K562 (cell line): ENCODE data around the gene CUL9. TPM values are rescaled to one million over a fixed set of nuclear protein-coding genes. Genes with fewer than 3 reads are reported as not detected.
A peak's percentile ranks its signal among the peaks of the same experiment; 100 is the strongest.

Experiments
- CREBBP ChIP-seq: IDR thresholded peaks from one replicate; pipeline ENCODE4 v1.6.1; 2012; ENCODE audit warnings: low read depth, mild to moderate bottlenecking, control low read depth, inconsistent platforms, low read length
- KDM1A ChIP-seq, 2 experiments: fragments of 450-650 bp; IDR thresholded peaks; 2 replicates each; pipeline ENCODE4 v1.6.1; 2016; ENCODE audit warnings: mild to moderate bottlenecking in 2 of 2
- KDM2B ChIP-seq: fragments of 250-450 bp; sonication (Bioruptor Pico); IDR thresholded peaks from 2 replicates; pipeline ENCODE4 v1.8.0; 2021; ENCODE audit warnings: mild to moderate bottlenecking, moderate library complexity
- RAD51 ChIP-seq: fragments of 450-650 bp; IDR thresholded peaks from 2 replicates; pipeline ENCODE4 v1.7.1; 2016; ENCODE audit warnings: low read depth, mild to moderate bottlenecking, borderline replicate concordance
- SMARCA4 ChIP-seq: fragments of 450-650 bp; IDR thresholded peaks from 2 replicates; pipeline ENCODE4 v1.6.1; 2016
- TCF3 ChIP-seq: sonication (generic); formaldehyde crosslinking; IDR thresholded peaks from 2 replicates; pipeline ENCODE4 v1.4.0; 2020; ENCODE audit warnings: mild to moderate bottlenecking, missing genetic modification reagents
- ZC3H11A ChIP-seq: IDR thresholded peaks from 2 replicates; pipeline ENCODE4 v1.6.1; 2012; ENCODE audit warnings: low read depth, low read length, improper control_type of control experiment
- ZNF263 ChIP-seq: sonication (generic); formaldehyde crosslinking; IDR thresholded peaks from 2 replicates; pipeline ENCODE4 v1.8.0; 2022; ENCODE audit warnings: mild to moderate bottlenecking, missing genetic modification reagents, borderline replicate concordance
- ZNF77 ChIP-seq: fragments of 250-450 bp; sonication (Bioruptor Pico); IDR thresholded peaks from 2 replicates; pipeline ENCODE4 v1.5.0; 2020
- ZNF785 ChIP-seq: fragments of 250-450 bp; sonication (Bioruptor Pico); IDR thresholded peaks from 2 replicates; pipeline ENCODE4 v1.4.0; 2020; ENCODE audit warnings: mild to moderate bottlenecking
- ZZZ3 ChIP-seq: fragments of 450-650 bp; IDR thresholded peaks from 2 replicates; pipeline ENCODE4 v1.6.1; 2016; ENCODE audit warnings: antibody characterized with exemption, mild to moderate bottlenecking, moderate library complexity
- polyA plus RNA-seq, 8 experiments: library from polyadenylated mRNA; depleted of rRNA in 4 of 8; stranded (reverse) in 5 of 8; unstranded in 3 of 8; fragments of >200 nt; fragmentation: Nextera tagmentation in 2 of 8; fragmentation: Illumina TruSeq in 1 of 8; extraction: Ambion mirVana in 2 of 8; extraction: Trizol in 1 of 8; gene quantifications; 2 replicates each; pipeline versions ENCODE4 v1.2.1 to v1.2.3, GENCODE V29; 2011 to 2014; ENCODE audit warnings: inconsistent platforms in 1 of 8, missing spikeins in 1 of 8
- total RNA-seq, 7 experiments: library from RNA; depleted of rRNA in 6 of 7; stranded (reverse); fragments of >200 nt in 6 of 7; fragmentation: Illumina TruSeq in 2 of 7; extraction: Trizol in 2 of 7; gene quantifications; 2 replicates each; pipeline versions ENCODE4 v1.2.1 to v1.2.3, GENCODE V29; 2011 to 2021; ENCODE audit warnings: low replicate concordance in 1 of 7
- TF ChIP-seq, protein P1 (sequence below), 2 experiments: IDR thresholded peaks; 2 replicates each; pipeline ENCODE4 v1.6.1; 2011; ENCODE audit warnings: borderline replicate concordance in 1 of 2, control low read depth in 1 of 2, low read depth in 1 of 2, low read length in 1 of 2, mild to moderate bottlenecking in 1 of 2, mixed read lengths in 1 of 2, moderate library complexity in 1 of 2; ENCODE audit not compliant: insufficient read depth in 1 of 2, insufficient read length in 1 of 2, poor library complexity in 1 of 2, severe bottlenecking in 1 of 2; ENCODE audit errors: extremely low read depth in 1 of 2
- TF ChIP-seq, protein P2 (sequence below): IDR thresholded peaks from 2 replicates; pipeline ENCODE4 v1.6.1; 2014; ENCODE audit warnings: antibody characterized with exemption
- TF ChIP-seq, protein P3 (sequence below): IDR thresholded peaks from 3 replicates; pipeline ENCODE4 v1.6.1; 2011; ENCODE audit warnings: borderline replicate concordance, mild to moderate bottlenecking; ENCODE audit not compliant: insufficient read length, insufficient read depth
- TF ChIP-seq, protein P4 (sequence below), 2 experiments: fragments of 450-650 bp; conservative IDR thresholded peaks; 2 replicates each; pipeline ENCODE4 v1.6.1; 2017; ENCODE audit warnings: mild to moderate bottlenecking in 2 of 2, moderate library complexity in 2 of 2
- TF ChIP-seq, protein P5 (sequence below): fragments of 450-650 bp; IDR thresholded peaks from 2 replicates; pipeline ENCODE4 v1.6.1; 2014; ENCODE audit warnings: low read depth, mild to moderate bottlenecking, moderate library complexity, borderline replicate concordance

The CUL9 gene
- total and polyA plus RNA-seq, 9 of the 15 experiments (the other 6 are each of a cell fraction or from before 2014, with no cell fraction given), result 0.50 to 20.7 (median 6.6) TPM

DNA sequence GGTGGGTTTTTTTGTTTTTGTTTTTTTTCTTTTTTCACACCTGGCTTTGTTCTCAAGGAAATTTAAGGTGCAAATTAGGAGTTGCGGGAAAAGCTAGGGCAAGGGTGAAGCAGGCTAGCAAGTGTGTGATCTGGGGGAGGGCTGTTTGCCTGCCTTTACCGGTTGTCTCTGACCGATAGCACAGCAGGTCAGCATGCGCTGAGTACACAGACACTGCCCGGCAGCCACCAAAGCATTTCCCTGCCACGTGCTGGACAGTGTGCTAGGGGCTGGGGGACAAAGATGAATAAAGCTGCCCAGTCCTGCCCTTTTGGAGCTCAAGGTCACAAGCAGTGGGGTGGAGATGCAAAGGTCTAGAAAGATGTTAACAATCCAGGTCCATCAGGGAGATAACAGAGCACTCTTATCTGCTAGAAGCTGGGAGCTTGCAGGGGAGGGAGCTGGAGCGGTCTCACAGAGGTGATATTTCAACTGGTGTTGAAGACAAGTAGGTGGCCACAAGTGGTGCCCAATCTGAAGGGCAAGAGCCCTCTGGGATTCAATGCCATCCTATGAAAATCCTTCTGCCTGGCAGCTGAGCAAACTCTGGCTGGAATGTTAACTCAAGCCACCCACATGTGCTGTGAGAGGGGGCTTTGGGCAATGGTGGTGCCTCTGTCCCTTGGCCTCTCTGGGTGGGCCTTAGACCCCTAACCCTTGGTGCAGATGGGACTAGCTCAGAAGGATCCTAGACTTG, 85.8 kb downstream of the CUL9 start (continued):
- TF ChIP-seq, protein P1, sequence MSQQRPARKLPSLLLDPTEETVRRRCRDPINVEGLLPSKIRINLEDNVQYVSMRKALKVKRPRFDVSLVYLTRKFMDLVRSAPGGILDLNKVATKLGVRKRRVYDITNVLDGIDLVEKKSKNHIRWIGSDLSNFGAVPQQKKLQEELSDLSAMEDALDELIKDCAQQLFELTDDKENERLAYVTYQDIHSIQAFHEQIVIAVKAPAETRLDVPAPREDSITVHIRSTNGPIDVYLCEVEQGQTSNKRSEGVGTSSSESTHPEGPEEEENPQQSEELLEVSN (IDR thresholded peaks at IDR 0.05; ENCODE audit: borderline replicate concordance in 1 of 2, extremely low read depth in 1 of 2, insufficient read depth in 1 of 2, insufficient read length in 1 of 2, low read depth in 1 of 2, low read length in 1 of 2, poor library complexity in 1 of 2, severe bottlenecking in 1 of 2), result peak; percentile 78 to 90
- TF ChIP-seq, protein P2, sequence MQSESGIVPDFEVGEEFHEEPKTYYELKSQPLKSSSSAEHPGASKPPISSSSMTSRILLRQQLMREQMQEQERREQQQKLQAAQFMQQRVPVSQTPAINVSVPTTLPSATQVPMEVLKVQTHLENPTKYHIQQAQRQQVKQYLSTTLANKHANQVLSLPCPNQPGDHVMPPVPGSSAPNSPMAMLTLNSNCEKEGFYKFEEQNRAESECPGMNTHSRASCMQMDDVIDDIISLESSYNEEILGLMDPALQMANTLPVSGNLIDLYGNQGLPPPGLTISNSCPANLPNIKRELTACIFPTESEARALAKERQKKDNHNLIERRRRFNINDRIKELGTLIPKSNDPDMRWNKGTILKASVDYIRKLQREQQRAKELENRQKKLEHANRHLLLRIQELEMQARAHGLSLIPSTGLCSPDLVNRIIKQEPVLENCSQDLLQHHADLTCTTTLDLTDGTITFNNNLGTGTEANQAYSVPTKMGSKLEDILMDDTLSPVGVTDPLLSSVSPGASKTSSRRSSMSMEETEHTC, result no peak
- TF ChIP-seq KDM2B (CRISPR knock-in tag), result no peak
- TF ChIP-seq ZC3H11A, result no peak
- no peak for TF ChIP-seq CREBBP
- TF ChIP-seq ZNF785, result no peak
- TF ChIP-seq ZNF77 (CRISPR knock-in tag), result no peak
- peak; percentile 45 to 66; a peak in 2 of 4 replicates for TF ChIP-seq KDM1A (IDR thresholded peaks at IDR 0.05)
- no peak for TF ChIP-seq ZZZ3
- TF ChIP-seq, protein P3, sequence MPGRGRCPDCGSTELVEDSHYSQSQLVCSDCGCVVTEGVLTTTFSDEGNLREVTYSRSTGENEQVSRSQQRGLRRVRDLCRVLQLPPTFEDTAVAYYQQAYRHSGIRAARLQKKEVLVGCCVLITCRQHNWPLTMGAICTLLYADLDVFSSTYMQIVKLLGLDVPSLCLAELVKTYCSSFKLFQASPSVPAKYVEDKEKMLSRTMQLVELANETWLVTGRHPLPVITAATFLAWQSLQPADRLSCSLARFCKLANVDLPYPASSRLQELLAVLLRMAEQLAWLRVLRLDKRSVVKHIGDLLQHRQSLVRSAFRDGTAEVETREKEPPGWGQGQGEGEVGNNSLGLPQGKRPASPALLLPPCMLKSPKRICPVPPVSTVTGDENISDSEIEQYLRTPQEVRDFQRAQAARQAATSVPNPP, result no peak
- peak; percentile 54; the same call in 1 of the 2 replicates for TF ChIP-seq RAD51
- TF ChIP-seq, protein P4, sequence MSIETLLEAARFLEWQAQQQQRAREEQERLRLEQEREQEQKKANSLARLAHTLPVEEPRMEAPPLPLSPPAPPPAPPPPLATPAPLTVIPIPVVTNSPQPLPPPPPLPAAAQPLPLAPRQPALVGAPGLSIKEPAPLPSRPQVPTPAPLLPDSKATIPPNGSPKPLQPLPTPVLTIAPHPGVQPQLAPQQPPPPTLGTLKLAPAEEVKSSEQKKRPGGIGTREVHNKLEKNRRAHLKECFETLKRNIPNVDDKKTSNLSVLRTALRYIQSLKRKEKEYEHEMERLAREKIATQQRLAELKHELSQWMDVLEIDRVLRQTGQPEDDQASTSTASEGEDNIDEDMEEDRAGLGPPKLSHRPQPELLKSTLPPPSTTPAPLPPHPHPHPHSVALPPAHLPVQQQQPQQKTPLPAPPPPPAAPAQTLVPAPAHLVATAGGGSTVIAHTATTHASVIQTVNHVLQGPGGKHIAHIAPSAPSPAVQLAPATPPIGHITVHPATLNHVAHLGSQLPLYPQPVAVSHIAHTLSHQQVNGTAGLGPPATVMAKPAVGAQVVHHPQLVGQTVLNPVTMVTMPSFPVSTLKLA (conservative IDR thresholded peaks at IDR 0.05), result peak; percentile 93 to 95
- TF ChIP-seq TCF3 (CRISPR knock-in tag), result peak; percentile 77
- peak; percentile 80 for TF ChIP-seq SMARCA4
- TF ChIP-seq, protein P5, sequence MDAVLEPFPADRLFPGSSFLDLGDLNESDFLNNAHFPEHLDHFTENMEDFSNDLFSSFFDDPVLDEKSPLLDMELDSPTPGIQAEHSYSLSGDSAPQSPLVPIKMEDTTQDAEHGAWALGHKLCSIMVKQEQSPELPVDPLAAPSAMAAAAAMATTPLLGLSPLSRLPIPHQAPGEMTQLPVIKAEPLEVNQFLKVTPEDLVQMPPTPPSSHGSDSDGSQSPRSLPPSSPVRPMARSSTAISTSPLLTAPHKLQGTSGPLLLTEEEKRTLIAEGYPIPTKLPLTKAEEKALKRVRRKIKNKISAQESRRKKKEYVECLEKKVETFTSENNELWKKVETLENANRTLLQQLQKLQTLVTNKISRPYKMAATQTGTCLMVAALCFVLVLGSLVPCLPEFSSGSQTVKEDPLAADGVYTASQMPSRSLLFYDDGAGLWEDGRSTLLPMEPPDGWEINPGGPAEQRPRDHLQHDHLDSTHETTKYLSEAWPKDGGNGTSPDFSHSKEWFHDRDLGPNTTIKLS, result peak; percentile 67; the same call in 1 of the 2 replicates
- TF ChIP-seq ZNF263 (CRISPR knock-in tag), result no peak
